HG03565 (cell line): ENCODE results near the gene KRTAP10-5.
"Not testable (repeated sequence)": the region's sequence is repeated elsewhere in the genome, so short reads cannot be mapped to it uniquely, and the experiment has no call there.

ENCODE experiments used
- ATAC-seq: cut with Tn5 transposase; IDR thresholded peaks from one replicate; pipeline ENCODE4 v1.9.1; 2021; ENCODE audit warnings: mild to moderate bottlenecking, moderate library complexity; ENCODE audit not compliant: unreplicated experiment

Gene KRTAP10-5

DNA sequence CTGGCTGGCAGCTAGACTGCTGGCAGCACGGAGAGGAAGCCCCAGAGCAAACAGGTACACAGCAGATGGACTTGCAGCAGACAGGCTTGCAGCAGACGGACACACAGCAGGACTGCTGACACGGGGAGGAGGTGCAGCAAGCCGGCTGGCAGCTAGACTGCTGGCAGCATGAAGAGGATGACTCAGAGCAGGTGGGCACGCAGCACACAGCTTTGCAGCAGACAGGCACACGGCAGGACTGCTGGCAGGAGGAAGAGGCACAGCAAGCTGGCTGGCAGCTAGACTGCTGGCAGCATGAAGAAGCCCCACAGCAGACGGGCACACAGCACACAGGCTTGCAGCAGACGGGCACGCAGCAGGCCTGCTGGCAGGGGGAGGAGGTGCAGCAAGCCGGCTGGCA lies 29.6 kb downstream of the KRTAP10-5 start:
- ATAC-seq = no peak

DNA sequence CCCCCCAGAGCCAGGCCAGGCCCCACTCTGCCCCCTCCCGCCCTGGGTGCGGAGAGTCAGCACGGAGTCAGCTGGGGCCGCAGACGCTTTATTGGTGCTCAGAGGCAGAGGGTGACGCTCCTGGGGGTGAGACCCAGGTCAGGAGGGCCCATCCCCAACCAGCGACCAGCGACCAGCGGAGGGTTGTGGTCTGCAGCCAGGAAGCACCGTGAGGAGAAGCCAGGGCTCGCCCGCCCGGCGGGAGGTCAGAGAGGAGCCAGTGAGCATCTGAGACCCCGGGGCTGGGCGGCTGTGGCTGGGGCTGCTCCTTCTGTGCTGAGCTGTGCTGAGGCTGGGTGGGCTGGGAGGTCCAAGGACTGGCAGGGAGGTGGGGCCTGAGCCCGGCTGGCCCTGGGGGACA lies 30.1 kb downstream of the KRTAP10-5 start:
- ATAC-seq = not testable (repeated sequence)

DNA sequence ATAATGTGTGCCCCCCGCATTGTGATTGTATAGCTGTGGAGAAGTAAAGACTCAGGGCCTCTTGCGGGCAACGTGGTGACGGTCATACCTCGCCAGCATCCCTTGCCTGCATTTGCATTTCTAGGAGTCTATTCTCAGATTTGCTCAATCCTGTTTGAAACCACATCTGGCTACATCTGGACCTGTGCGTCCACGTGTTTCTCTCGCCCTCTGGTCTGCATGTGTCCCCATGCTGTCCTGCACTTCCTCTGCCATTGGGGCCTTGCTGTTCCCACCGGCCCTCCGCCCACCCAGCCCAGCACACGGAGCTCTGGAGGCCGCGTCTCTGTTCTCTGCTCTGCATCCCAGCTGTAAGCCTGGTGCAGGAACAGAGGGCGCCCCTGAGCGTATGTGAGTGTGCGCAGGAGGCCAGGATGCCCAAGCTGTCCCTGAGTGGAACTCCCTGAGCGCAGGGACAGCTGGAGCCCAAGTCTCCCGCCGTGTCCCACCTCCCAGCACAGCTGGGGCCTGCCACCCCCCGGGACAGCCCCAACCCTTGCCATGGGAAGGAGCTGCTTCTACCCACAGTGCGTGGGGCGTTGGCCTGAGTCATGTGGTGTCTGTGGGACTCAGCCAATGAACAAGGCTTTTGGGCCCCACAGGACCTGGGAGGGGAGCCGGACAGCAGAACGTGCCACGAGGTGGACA lies 30.7 kb downstream of the KRTAP10-5 start:
- ATAC-seq = no peak

DNA sequence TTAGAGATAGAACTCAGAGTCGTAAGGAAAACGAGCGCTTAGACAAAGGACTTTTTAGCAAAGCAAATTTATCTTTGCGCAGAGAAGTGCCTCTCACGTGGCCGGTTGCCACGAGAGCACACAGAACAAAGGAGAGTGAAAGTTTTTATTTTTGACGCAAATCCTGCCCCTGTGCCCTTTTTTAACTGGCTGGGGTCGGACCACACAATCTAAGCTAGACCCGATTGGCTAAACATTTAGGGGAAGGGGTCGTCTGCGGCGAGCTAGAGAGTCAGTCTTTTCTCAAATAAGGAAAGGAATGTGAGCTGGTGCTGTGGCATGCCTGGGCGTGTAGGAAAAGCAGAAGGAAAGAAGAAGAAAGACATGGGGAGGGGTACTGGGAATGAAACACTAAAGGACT lies 31.5 kb downstream of the KRTAP10-5 start:
- no peak for ATAC-seq

DNA sequence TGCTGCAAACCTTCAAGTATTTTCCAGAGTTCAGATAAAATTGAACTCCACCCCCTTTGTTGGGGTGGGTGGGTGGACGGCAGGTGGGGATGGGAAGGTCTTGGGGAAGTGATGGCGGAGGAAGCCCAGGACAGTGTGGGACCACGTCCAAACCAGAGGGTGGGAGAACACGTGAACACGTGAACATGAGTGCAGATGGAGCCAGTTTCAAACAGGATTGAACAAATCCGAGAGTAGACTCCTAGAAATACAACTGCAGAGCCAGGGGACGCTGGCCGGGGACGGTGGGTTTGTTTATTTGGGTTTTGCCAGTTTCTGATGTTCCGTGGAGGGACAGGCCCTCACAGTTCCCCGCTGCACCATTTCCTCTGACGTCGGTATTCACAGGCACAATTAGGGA lies 32.0 kb downstream of the KRTAP10-5 start:
- no peak for ATAC-seq

DNA sequence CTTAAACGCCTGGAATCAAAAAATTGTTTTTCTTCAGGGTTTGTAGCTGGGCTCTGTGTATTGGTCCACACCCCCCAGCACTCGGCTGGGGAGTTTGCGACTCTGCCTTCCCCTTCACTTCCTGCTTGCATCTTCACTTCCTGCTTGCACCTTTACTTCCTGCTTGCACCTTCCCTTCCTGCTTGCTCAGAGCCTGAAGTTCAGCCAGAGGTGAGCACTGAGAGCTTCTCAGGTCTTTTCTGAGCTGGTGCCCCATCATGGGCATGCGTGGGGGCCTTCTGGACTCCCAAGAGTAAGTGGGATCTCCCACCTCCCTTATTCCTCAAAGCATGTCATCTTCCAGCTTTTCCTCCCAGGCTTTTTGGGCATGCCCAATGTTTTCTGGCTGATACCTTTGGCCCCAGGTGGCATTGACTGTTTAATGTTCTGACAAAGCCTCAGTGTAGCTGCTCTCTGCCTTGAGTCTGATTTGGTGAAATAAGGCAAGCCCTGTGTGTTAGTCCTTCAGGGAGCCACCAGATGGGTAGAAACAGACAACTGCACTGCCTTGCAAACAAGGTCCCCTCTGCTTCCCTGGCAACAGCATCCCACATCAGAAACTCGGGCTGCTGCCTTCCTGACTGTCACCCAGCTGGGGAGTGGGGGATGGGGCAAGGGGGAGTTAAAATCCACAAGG lies 32.6 kb downstream of the KRTAP10-5 start:
- no peak for ATAC-seq

DNA sequence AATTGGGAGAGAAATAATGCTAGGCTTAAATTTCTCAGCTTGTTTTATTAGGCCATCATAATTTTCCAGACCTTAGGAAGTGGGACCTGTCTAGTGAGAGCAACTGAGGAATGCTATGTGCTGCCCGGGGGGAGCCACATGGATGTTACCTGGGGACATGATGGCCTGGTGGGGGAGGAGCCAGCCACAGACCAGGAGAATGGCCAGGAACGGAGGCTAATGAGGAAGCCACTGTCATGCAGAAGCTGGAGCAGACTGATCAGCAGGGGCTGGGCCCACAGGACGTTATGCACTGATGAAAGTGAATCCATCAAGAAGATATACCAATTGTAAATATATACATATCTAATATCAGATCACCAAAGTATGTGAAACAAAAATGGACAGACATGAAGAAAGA lies 35.8 kb downstream of the KRTAP10-5 start:
- ATAC-seq = no peak

DNA sequence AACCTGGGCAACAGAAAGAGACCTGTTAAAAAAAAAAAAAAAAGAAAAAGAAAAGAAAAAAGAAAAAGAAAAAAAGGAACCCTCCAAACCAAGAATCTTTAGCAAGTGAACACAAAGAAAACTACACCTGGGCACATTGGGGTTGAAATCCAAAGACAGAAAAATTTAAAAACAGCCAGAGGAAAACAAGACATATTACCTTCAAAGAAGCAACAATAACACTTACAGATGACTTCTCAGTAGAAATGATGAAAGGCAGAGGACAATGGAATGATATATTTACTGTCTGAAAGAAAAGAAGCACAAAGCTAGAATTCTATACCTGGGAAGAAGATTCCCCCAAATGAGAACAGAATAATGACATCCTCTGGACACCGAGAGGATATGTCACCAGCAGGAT lies 37.7 kb downstream of the KRTAP10-5 start:
- no peak for ATAC-seq

DNA sequence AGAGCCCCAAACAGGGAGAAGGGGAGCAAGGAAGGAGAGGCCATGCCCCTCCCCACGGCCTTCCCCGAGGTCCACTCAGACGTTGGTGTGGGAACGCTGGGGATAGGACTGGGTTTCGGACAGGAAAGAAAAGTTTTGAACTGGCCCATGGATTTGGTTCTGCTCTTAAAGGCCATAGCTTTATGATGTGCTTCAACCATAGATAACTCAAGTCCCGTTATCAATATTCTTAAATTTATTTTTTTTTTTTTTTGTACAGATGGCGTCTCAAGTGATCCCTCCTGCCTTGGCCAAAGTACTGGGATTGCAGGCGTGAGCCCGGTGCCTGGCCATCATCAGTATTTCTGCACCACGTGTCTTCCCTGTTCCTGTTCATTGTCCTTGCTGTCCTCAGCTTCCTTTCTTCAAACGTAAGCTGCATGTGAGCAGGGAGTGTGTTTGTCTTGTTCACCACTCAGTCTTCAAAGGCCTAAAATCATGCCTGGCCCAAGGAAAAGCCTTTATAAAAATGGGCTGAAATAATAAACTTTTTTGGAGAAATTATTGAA lies 39.6 kb downstream of the KRTAP10-5 start:
- ATAC-seq = no peak

DNA sequence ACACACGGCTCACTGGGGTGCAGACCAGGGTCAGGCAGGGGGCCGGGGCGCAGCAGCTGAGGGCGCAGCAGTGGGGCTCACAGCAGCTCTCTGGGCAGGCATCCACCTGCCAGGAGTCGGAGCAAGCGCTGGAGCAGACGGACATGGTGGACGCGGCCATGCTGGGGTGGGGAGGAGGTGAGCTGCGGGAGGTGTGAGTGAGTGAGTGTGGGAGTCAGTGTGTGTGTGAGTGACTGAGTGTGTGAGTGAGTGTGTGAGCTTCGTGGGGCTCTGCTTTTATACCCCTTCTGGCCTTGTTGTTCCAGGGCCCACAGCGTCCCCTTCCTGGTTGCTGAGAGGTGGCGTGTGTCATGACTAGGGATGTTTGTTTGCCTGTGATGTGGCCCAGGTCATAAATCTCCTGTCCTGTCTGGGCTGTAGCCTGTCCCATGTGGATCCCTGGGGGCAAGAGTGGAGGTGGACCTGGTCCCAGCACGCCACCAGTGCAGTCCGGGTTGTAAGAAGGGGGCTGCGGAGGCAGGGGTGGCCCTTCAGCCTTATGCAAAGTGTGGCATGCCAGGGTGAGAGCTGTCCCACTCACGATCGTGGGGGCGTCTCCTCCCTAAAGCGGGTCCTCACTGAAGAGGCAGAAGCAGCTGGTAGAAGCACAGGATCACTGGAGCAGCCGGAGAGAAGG lies 40.3 kb downstream of the KRTAP10-5 start, which contains the start of gene KRTAP10-1:
KRTAP10-1 (minus strand) TSS at position 205 of the 676 bp plus-strand sequence; CDS start at position 160, 45 bp downstream.
- ATAC-seq = no peak

DNA sequence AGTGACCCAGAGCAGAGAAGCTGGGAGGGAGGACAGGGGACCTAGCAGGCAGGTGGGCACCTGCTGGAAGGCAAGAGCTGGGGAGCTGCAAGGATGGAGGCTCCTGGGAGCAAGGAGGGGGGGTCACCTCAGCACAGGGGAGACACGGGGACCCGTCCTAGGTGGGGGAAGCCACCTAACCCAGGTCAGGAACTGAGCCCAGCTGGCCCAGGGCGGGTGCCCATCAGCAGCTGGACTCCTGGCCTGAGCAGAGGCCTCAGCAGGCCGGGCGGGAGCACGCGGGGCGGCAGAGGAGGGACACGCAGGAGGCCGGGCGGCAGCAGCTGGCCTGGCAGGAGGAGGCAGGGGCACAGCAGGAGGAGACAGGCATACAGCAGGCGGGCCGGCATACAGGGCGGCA lies 41.4 kb downstream of the KRTAP10-5 start:
- no peak for ATAC-seq

DNA sequence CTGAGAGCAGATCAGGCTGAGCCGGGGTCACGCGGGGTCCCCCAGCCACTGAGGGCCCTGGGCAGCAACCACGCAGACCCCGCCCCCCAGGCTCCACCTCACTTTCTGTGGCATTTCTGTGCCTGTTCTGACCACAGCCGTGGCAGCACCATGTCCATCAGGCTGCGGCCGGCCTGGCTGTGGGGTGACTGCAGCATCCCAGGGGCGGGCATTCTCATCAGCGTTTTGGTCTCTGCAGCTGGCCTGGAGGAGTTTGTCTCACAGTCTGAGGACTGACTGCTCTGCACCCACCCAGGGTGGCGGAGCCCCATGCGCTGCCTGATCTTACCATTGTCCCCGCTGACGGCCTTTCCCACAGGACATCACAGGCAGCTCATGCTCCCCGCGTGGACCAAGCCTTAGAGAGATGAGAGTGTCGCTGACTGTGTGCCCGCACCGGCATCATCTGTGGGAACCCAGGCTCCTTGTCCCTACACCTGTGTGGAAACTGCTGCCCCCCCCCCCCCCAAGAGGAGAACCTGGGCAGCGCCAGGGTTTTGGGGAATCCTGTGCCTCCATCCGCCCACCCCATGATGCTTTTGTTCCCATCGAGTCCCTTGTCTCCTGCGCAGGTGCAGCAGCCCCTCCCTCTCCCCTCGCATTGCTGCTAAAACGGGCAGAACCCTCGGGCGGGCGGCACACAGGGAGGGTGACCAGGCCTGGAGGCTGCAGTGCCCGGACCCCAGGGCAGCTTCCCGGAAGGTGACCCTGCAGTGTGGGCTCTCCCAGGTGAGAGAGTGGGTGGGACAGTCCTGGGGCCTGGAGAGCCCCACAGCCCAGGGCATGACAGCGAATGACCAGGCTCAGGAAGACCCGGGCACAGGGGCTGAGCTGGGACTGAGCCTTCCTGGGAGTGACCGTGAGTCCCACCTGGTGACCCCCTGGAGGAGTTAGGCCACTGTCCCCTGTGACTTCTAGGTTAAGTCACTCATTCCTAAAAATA lies 42.2 kb downstream of the KRTAP10-5 start:
- ATAC-seq = no peak

DNA sequence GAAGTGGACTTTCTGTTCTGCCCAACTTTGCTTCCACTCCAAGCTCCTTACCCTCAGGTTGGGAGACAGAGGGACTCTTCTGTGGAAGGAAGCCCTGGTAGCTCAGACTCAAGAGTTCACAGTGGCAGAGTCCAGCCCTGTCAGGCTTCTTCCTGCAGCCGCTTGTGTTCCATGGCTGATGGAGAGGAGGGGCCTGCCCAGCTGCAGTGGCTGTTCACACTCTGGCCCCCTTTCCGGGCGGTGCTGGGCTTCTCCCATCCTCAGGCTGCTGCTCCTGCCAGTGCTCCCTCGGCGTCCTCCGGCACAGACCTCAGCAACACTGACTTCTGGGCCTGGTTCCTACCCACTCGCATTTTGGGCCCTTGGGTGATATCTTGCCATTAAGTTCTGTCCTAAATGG lies 44.4 kb downstream of the KRTAP10-5 start:
- ATAC-seq = no peak

DNA sequence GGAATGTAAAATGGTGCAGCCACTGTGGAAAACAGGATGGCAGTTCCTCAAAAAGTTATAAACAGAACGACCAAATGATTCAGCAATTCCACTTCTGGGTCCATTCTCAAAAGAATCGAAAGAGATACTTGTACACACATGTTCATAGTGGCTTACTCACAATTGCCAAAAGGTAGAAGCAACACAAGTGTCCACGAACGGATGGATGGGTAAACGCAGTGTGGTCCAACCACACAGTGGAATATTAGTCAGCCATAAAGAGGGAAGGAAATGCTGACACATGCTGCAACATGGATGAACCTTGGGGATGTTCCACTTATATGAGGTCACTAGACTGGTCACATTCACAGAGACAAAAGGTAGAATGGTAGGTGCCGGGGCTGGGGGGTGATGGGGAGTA lies 45.7 kb downstream of the KRTAP10-5 start:
- no peak for ATAC-seq

DNA sequence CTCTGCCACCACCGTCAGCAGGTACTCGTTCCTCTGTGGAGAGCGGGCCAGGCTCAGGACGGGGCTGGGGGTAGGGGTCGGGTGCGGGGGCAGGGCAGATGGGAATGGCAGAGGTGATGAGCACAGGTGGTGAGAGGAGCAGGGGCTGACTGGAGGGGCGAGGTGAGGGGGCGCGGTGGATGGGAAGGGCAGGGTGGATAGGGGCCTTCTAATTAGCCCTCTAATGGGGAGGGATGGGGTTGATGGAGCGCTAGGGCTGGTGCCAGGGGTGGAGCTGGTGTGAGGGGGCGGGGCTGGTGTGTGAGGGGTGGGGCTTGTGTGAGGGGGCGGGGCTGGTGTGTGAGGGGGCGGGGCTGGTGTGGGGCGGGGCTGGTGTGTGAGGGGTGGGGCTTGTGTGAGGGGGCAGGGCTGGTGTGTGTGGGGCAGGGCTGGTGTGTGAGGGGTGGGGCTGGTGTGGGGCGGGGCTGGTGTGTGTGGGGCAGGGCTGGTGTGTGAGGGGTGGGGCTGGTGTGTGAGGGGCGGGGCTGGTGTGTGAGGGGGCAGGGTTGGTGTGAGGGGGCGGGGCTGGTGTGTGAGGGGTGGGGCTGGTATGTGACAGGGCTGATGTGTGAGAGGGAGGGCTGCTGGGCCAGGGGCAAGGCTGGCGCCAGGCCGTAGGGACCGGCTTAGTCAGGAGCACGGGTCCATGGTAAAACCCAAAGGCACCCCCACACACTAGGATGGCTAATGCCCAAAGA lies 46.3 kb downstream of the KRTAP10-5 start:
- ATAC-seq = no peak

DNA sequence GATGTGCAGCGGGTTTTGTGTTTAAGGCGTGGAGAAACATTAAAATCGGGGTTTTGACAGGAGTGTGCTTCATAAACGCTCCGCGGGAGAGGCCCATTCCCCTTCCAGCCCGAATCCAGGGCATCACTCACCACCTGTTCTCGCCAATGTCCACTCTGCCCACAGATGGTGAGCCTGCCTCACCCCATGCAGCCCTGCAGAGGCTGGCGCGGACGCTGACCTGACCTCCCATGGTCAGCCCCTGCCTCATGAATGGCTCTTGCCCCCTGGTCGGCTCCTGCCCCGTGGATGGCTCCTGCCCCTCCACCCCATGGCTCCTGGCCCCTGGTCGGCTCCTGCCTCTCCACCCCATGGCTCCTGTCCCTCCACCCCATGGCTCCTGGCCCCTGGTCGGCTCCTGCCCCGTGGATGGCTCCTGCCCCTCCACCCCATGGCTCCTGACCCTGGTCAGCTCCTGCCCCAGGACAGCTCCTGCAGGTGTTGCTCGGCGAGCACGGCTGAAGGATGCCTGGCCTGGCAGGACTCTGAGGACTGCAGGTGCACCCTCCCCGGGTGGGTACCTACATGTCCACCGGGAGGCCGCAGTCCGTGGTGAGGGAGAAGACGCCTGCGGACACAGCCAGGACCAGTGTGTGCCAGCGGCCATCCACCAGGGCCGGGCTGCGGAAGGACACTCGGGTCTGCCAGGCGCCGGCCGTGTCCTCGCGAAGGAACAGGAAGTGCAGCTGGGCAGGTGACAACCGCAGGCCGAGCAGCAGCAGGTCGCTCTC lies 47.1 kb downstream of the KRTAP10-5 start:
- ATAC-seq = no peak

DNA sequence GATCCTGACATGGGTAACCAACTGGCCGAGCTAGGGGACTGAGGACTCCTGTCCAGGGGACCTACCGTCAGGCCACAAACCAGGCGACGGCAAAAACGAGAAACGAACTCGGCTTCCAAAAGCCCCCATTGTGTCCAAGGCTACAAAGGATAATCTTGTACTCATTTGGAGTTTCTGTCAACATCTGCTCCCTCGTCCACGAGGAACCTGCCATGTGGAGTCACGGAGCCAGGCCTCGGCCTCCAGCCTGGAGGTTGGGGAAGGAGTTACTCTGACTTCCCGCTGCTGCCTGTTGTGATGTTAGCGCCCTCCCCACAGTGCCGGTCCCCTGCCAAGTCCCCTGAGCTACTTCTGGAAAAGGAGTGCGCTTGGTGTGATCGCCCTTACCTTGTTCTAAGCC lies 47.7 kb downstream of the KRTAP10-5 start:
- no peak for ATAC-seq

DNA sequence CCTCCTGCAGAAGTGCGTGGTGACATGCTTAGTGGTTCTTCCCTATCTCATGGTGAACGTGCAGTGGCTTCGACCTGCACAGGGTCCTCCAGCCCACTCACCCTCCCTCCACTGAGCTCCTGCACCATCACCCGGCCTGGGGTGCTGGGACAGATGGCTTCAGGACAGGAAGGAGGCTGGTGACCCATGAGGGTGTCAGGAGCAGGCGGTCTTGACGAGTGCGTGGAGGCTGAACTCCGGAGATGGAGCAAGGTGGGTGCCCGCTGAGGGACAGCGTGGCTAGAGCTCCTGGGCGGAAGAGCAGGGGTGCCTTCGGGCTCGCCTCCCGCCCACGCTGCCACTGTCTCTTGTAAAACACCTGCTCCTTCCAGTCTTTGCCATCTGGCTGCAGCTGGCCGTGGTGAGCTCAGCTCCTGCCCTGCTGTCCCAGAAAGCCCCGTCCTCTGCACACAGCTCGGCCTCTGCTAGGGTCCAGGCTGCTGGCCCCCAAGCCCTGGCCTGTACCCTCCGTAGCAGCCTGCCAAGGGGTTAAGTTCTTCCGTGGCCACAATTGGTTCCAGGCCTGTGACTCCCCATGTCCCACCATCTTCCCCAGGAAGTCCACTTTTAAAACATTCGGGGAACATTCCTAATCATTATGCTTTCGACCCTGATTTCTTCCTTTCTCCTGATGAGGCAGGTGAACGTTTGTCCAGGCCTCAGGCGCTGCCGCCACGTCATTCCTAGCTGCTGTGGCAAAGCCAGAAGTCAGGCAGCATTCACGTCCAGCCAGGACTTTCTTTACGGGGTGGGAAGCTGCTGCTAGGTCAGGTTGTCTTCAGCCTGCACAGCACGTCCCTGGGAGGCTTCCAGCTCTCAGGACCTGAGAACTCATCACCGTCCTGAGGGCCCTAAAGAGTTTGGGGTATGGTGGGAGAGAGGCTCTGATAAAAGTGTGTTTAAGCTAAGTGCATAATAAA lies 48.5 kb downstream of the KRTAP10-5 start:
- ATAC-seq = no peak
